Measurements from ENCODE around the gene TMEM132D. TPM values are rescaled to one million over a fixed set of nuclear protein-coding genes. Genes with fewer than 3 reads are reported as not detected.

The TMEM132D gene
- total RNA-seq, 1 donor from 2014 or later, result not detected

GRCh38 chr12:129494260-129494659 lies 409.6 kb downstream of the TMEM132D start:
- no peak overlapping the region for H3K4me3 ChIP-seq
- H3K27ac ChIP-seq, result no peak overlapping the region
- no peak for DNase-seq (ENCODE audit: extremely low spot score in 2 of 2)
- no peaks in the 10 kb centered on the region for H3K27me3 ChIP-seq
- H3K4me1 ChIP-seq, result no peaks in the 10 kb centered on the region
- no peaks in the 10 kb centered on the region for H3K36me3 ChIP-seq
- no peaks in the 10 kb centered on the region for H3K9me3 ChIP-seq
- TF ChIP-seq POLR2AphosphoS5 (IDR thresholded peaks at IDR 0.05; ENCODE audit: insufficient read depth in 1 of 2, low read depth in 1 of 2) (no peak), CTCF (IDR thresholded peaks at IDR 0.05) (no peak), POLR2A (IDR thresholded peaks at IDR 0.05) (no peak)
- intact Hi-C loops (cut with DNase I), result no loop called here

GRCh38 chr12:129489100-129489676 lies 414.6 kb downstream of the TMEM132D start:
- H3K36me3 ChIP-seq, result no peaks in the 10 kb centered on the region
- no peak overlapping the region for H3K27ac ChIP-seq
- no peaks in the 10 kb centered on the region for H3K9me3 ChIP-seq
- DNase-seq (ENCODE audit: extremely low spot score in 2 of 2), result no peak
- no peak overlapping the region for H3K4me3 ChIP-seq
- intact Hi-C loops (cut with DNase I), result no loop called here
- no peaks in the 10 kb centered on the region for H3K4me1 ChIP-seq
- no peak for TF ChIP-seq POLR2A (IDR thresholded peaks at IDR 0.05)
- TF ChIP-seq CTCF (IDR thresholded peaks at IDR 0.05), result no peak
- TF ChIP-seq POLR2AphosphoS5 (IDR thresholded peaks at IDR 0.05; ENCODE audit: insufficient read depth in 1 of 2, low read depth in 1 of 2), result no peak
- no peaks in the 10 kb centered on the region for H3K27me3 ChIP-seq

- H3K9me3 ChIP-seq, result no peaks in the 10 kb centered on the region
- no peak overlapping the region for H3K27ac ChIP-seq
- intact Hi-C loops (cut with DNase I), result no loop called here
- no peaks in the 10 kb centered on the region for H3K36me3 ChIP-seq
- no peaks in the 10 kb centered on the region for H3K27me3 ChIP-seq
- no peak for DNase-seq (ENCODE audit: extremely low spot score in 2 of 2)
- H3K4me1 ChIP-seq, result no peaks in the 10 kb centered on the region
- H3K4me3 ChIP-seq, result no peak overlapping the region
- TF ChIP-seq POLR2A (IDR thresholded peaks at IDR 0.05) (no peak), CTCF (IDR thresholded peaks at IDR 0.05) (no peak), POLR2AphosphoS5 (IDR thresholded peaks at IDR 0.05; ENCODE audit: insufficient read depth in 1 of 2, low read depth in 1 of 2) (no peak)
Observed at GRCh38 chr12:129486931-129487330, 416.9 kb downstream of the TMEM132D start.

GRCh38 chr12:129483111-129483893 lies 420.5 kb downstream of the TMEM132D start:
- no peak for DNase-seq (ENCODE audit: extremely low spot score in 2 of 2)
- TF ChIP-seq POLR2AphosphoS5 (IDR thresholded peaks at IDR 0.05; ENCODE audit: insufficient read depth in 1 of 2, low read depth in 1 of 2), result no peak
- H3K27me3 ChIP-seq, result no peaks in the 10 kb centered on the region
- H3K4me3 ChIP-seq, result no peak overlapping the region
- intact Hi-C loops (cut with DNase I), result no loop called here
- H3K36me3 ChIP-seq, result no peaks in the 10 kb centered on the region
- H3K27ac ChIP-seq, result no peak overlapping the region
- H3K9me3 ChIP-seq, result no peaks in the 10 kb centered on the region
- H3K4me1 ChIP-seq, result no peaks in the 10 kb centered on the region

GRCh38 chr12:129481921-129482320 lies 421.9 kb downstream of the TMEM132D start:
- Histone ChIP-seq H3K27ac (no peak overlapping the region), H3K27me3 (no peaks in the 10 kb centered on the region), H3K4me3 (no peak overlapping the region), H3K36me3 (no peaks in the 10 kb centered on the region), H3K4me1 (no peaks in the 10 kb centered on the region), H3K9me3 (no peaks in the 10 kb centered on the region)
- no peak for DNase-seq (ENCODE audit: extremely low spot score in 2 of 2)
- TF ChIP-seq POLR2A (IDR thresholded peaks at IDR 0.05) (no peak), POLR2AphosphoS5 (IDR thresholded peaks at IDR 0.05; ENCODE audit: insufficient read depth in 1 of 2, low read depth in 1 of 2) (no peak), CTCF (IDR thresholded peaks at IDR 0.05) (no peak)
- intact Hi-C loops (cut with DNase I), result no loop called here

Data from vagina (tissue), 2 donors.